Measurements from ENCODE around the gene LRTM2. TPM values are rescaled to one million over a fixed set of nuclear protein-coding genes. Genes with fewer than 3 reads are reported as not detected.

The LRTM2 gene
- not detected in 2 replicates for total RNA-seq

DNA sequence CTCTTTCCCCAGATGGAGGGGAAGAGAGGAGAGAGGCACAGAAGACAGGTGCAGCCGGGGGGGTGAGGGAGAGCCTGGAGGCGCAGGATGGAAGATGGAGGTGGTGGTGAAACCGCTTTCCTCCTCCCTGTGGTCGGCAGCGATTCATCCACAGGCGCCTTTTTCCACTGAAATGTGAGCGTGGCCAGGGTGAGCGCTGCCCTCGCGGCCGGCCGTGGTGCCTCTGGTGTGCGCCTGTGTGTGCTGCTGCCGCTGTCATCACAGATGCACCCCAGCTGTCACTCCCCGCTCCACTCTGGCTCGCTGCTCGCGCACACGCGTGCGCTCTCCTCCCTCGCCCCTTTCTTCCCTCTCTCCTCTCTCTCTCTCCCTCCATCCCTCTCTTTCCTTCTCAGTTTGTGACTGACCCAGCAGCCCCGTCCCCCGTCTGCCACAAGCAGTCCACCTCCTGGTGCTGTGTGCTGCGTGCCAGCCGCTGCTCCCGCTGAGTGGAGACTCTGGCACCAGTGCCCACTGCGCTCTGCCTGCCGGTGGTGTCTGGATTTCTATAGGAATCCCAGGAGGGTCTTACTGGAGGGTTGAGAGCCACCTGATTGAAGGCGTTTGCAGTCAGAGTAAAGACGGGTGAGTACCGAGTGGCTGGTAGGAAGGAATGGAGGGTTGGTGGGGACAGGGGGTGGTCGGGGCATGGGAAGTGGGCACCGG, at the start of gene LRTM2:
Gene LRTM2 (plus strand): TSS at position 375 of the 705 bp plus-strand sequence. CDS start 7,584 bp downstream, outside the sequence.

Other genes starting within 250 kb of the LRTM2 start
- gene FBXL14, start 226.0 kb upstream of the LRTM2 start, total RNA-seq, result 12.2 and 15.5 TPM in 2 replicates
- 39.5 and 89.6 TPM in 2 replicates for gene WNT5B, start 191.3 kb upstream of the LRTM2 start, total RNA-seq
- gene ADIPOR2, start 129.5 kb upstream of the LRTM2 start, total RNA-seq, result 34.7 and 36.7 TPM in 2 replicates
- not detected in 2 replicates for gene CACNA2D4, start 98.1 kb downstream of the LRTM2 start, total RNA-seq
- 9.8 and 12.8 TPM in 2 replicates for gene DCP1B, start 183.9 kb downstream of the LRTM2 start, total RNA-seq
- 1.5 and 2.5 TPM in 2 replicates for gene CACNA1C, start 232.4 kb downstream of the LRTM2 start, total RNA-seq

All from smooth muscle cell of the umbilical artery (primary cell).